Glomerular visceral epithelial cell (primary cell): ENCODE data around the gene PIP4K2C.
"Not testable (repeated sequence)": the region's sequence is repeated elsewhere in the genome, so short reads cannot be mapped to it uniquely, and the experiment has no call there.

ENCODE experiments used
- DNase-seq: peaks from one replicate; pipeline ENCODE4 v3.0.0-alpha.2; 2016; ENCODE audit errors: extremely low spot score

PIP4K2C gene

DNA sequence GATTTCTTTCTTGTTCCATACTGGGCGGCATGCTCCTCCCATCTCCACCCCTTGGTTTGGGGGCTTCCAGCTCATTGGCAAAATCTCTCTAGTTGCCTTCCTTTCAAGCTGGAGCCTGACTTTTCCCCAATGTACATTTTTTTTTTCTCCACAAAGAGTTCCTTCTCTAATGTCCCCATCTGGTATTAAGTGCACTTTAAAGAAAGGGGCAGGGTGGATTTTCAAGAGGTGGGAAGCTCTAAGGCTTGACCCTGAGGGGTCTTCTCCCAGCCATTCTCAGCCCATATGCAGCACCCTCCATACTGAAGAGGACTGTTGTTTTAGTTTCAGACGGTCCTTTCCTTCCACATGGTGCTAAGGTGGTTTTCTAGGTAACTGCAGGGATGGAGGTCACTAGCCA is 5.8 kb upstream of the PIP4K2C start:
- DNase-seq = no peak

GRCh38 chr12:57586128-57586527 is 4.9 kb upstream of the PIP4K2C start:
- DNase-seq = no peak

DNA sequence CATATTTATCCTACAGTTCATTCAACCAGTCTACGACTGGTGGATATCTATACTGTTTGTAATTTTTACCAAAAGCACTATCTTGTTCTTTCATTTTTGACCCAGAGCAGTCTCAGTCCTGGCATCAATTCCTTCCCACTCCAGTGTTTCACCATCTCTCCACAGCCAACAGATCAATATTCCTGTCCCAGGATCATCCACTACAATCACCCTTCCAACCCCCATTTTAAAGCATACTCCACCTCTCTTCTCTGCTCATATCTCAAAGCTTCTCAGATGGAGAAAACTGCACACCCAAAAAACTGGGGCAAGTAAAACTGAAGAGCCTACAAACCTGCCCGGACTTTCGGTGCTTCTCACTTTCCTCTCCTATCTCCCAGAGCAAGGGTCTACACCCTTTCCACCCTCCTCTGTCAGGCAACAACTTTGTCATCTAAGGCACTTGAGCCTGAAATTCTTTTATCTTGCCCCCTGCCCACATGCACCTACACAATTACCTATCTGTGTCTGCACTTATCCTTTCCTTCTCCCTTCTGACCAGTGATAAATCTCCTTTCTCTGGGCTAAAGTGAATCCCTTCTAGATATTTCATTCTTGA is 4.1 kb upstream of the PIP4K2C start:
- no peak for DNase-seq

DNA sequence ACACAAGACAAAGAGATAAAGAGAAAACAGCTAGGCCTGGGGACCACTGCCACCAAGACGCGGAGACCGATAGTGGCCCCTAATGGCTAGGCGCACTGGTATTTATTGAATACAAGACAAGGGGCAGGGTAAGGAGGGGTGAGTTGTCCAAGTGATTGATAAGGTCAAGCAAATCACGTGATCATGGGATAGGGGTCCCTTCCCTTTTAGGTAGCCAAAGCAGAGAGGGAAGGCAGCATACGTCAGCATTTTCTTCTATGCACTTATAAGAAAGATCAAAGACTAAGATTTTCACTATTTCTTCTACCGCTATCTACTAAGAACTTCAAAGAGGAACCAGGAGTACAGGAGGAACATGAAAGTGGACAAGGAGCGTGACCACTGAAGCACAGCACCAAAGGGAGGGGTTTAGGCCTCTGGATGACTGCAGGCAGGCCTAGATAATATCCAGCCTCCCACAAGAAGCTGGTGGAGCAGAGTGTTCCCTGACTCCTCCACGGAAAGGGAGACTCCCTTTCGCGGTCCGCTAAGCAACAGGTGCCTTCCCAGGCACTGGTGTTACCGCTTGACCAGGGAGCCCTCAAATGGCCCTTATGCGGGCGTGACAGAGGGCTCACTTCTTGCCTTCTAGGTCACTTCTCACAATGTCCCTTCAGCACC is 1.9 kb upstream of the PIP4K2C start:
- not testable (repeated sequence) for DNase-seq

DNA sequence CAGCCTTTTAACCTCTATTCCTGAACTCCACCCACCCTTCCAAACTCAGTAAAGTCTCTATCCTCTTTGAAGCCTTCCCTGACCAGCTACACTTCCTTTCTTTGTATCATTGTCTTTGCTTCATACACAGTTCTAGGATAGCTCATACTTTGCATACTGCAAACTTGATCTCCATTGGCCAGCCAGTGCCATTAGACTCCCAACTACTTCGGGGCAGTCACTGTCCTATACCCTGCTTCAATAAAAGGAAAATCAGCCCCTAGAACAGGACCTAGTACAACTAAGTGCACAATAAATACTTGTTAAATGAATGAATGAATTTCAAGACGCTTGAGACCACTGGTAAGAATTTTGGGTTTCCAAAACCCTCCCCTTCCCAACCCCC is 521 bp upstream of the PIP4K2C start:
- no peak for DNase-seq

- no peak for DNase-seq
Observed at GRCh38 chr12:57591782-57592325, 862 bp downstream of the PIP4K2C start.

- DNase-seq = no peak
Observed at GRCh38 chr12:57592551-57593165, 1.7 kb downstream of the PIP4K2C start.

GRCh38 chr12:57593187-57593586 is 2.2 kb downstream of the PIP4K2C start:
- DNase-seq = no peak

DNA sequence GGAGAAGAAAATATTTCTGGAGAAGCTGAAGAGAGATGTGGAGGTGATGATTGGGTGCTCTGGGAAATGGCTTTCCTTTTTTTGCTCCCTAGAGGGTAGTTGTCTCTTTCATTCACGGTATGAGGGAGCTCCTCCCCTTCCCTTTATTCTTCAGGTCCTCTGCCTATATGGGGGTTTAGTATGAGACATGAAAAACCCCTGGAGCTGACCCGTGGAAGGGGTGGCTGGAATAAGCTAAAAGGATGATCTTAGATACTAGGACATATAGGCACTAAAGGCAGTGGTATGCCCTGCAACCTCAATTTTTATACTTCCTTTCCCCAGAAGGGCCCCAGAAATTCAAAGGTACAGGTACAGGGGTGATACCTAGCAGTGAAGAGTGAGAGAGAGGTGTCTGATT is 9.4 kb downstream of the PIP4K2C start:
- DNase-seq = no peak

GRCh38 chr12:57602544-57602943 is 11.6 kb downstream of the PIP4K2C start:
- no peak for DNase-seq

GRCh38 chr12:57603324-57603723 is 12.3 kb downstream of the PIP4K2C start:
- no peak for DNase-seq

DNA sequence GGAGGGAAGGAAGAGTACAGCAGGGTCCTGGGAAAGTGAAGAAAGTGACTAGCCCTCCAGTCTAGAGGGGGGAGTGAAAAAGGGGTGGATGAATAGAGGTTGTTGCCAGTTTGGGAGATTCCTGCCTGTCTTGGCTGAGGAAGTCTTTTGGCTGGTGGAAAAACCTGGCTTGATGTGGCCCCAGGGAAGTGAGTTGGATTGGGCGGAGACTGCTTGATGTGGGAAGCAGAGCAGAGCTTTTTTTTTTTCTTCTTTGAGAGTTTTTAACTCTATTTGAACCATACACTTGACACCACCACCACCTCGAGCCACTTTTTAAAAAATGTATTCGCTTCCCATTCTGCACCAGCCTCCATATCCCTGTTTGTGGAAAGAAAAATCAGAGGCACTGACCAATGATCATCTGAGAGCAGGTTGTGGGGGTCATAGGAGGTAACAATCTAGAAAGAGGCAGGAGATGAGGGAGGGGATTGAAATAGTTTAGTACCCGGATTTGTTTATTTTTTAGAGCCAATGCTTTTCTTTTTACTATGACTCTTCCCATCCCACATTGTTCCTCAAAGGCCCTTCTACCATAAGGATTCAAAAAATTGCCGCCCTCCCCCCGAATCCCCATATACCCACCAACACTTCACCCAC is 12.9 kb downstream of the PIP4K2C start:
- DNase-seq = no peak

- DNase-seq = no peak
Observed at GRCh38 chr12:57604454-57604991, 13.5 kb downstream of the PIP4K2C start, which contains the start of gene DTX3. Gene DTX3, plus strand, starts transcription at chr12:57604824. Its CDS starts 1,694 bp downstream, at chr12:57606518.

GRCh38 chr12:57604992-57605810 is 14.2 kb downstream of the PIP4K2C start:
- DNase-seq = no peak

DNA sequence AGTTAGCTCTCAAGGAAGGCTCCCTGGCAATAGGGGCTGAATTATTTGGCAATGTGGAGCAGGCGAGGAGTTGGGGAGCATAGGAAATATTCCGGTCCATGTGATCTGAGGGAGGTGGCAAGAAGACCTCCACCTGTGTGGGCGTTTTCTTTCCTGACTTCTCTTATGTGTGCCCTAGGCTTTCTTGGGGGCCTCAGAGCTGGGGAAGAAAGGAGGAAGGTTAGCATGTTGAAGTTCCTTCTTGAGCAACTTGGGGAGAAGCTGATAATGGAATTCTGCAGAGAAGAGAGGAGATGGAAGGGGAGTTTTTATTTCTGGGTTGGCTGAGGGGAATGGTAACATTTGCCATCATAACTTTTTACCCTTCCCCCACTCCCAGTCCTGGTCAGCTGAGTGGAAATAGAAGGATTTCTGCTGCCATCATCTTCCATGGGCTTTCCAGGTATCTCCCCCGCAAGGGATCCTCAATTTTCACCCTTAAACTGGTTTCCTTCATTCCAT is 14.9 kb downstream of the PIP4K2C start:
- DNase-seq = no peak

DNA sequence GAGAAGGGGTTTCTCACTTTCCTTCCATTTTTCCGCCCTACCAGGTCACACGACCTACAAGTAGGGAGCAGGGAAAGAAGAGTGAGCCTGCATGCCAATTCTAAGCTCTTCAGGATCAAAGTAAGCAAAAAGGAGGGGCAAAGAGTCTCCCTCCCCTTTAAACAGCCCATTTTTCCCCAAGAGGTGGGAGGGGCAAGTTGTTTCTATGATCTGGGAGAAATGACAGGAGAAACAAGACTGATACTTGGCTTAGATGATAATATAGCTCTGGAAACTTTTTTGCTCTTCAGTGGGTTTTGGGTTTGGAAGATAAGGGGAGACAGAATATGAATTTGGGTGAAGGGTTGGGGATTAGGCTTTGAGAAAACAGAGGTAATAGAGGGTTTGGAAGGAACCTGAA is 15.4 kb downstream of the PIP4K2C start:
- no peak for DNase-seq

DNA sequence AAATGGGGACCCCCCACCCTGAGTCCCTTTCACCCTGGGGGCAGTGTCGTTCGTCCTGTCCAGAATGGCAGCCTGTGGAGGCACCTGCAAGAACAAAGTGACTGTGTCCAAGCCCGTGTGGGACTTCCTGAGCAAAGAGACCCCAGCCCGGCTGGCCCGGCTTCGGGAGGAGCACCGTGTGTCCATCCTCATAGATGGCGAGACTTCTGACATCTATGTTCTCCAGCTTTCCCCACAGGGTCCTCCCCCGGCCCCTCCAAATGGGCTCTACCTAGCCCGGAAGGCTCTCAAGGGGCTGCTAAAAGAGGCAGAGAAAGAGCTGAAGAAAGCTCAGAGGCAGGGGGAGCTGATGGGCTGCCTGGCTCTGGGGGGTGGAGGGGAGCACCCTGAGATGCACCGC is 15.8 kb downstream of the PIP4K2C start:
- DNase-seq = no peak

DNA sequence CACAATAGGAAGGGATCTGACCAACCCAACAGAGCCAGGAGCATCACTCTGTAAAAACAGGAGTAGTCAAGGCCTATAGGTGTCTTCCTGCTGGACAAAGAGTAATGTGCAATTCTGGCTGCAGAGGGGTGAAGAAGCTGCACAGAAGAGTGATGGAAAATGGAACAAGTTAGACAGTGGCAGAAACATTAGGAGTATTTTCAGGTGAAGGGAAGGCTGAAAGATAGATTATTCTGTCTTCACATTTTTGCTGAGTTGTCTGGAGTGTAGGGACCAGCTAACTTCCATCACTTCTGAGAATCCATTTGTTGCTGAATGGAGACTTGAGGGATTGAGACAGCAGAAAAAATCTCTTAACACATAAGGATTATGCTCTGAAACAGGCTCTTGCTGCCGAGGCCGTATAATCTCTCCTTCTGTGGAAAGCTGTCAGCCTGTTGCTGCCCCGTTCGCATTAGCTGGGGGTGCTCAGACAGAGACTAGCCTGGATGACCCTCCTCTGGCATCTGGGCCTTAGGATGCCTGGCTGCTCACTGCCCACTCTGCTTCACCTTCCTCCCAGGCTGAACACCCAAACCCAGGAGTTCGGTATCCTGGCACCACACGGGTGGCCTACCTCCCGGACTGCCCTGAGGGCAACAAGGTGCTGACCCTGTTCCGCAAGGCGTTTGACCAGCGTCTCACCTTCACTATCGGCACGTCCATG is 17.1 kb downstream of the PIP4K2C start:
- no peak for DNase-seq

GRCh38 chr12:57609101-57609780 is 18.2 kb downstream of the PIP4K2C start:
- no peak for DNase-seq
